AG04450 (cell line): ENCODE data around the gene TACC2. TPM values are rescaled to one million over a fixed set of nuclear protein-coding genes. Genes with fewer than 3 reads are reported as not detected.

ENCODE experiments used
- CTCF ChIA-PET: fragments of 300-600, 350-600 bp; formaldehyde crosslinking; extraction: SDS; loops from one replicate; lab custom pipeline; 2022; ENCODE audit warnings: antibody characterized with exemption, inconsistent platforms; lab: Charles Lee
- POLR2A ChIA-PET: fragments of 350-600 bp; formaldehyde crosslinking; extraction: SDS; loops from one replicate; lab custom pipeline; 2021; ENCODE audit warnings: antibody characterized with exemption, inconsistent platforms; lab: Yijun Ruan, JAX
- DNase-seq: peaks from one replicate; pipeline ENCODE4 v3.0.0-alpha.2; 2011; ENCODE audit warnings: low read depth, low spot score
- H3K27ac ChIP-seq: one replicate; pipeline ENCODE4 v1.5.1; 2012; ENCODE audit warnings: low read depth, low read length, control low read depth
- H3K27me3 ChIP-seq: one replicate; pipeline ENCODE4 v1.6.0; 2012; ENCODE audit warnings: low read length; ENCODE audit not compliant: control insufficient read depth, insufficient read depth
- H3K4me3 ChIP-seq: 2 replicates; pipeline ENCODE4 v1.5.1; 2011; ENCODE audit warnings: mild to moderate bottlenecking, low read depth, low read length, control low read depth
- H3K9me3 ChIP-seq: 2 replicates; pipeline ENCODE4 v1.5.1; 2012; ENCODE audit warnings: low read length; ENCODE audit not compliant: control insufficient read depth, insufficient read depth
- CTCF ChIP-seq: IDR thresholded peaks from 2 replicates; pipeline ENCODE4 v1.5.1; 2011; ENCODE audit warnings: low read depth, low read length, control low read depth, inconsistent platforms
- polyA plus RNA-seq: library from polyadenylated mRNA; depleted of rRNA; stranded (reverse); fragments of >200 nt; gene quantifications from 2 replicates; pipeline ENCODE4 v1.2.3, GENCODE V29; 2011

Gene TACC2
- polyA plus RNA-seq, 1 experiment: 16.8 TPM

GRCh38 chr10:122157451-122157850 lies 168.5 kb downstream of the TACC2 start:
- no peak for DNase-seq
- Histone ChIP-seq H3K4me3 (no peak overlapping the region), H3K9me3 (no peaks in the 10 kb centered on the region), H3K27ac (no peak overlapping the region), H3K27me3 (no peaks in the 10 kb centered on the region)
- TF ChIP-seq CTCF: no peak
- POLR2A ChIA-PET: interaction anchor here (0.7 kb wide), 1 partner anchor 48 kb away, joined by 4 read pairs; no protein-coding TSS in a partner anchor
- CTCF ChIA-PET: interaction anchor here (0.6 to 0.9 kb wide), 2 partner anchors 8 to 108 kb away, joined by 3 to 4 read pairs; no protein-coding TSS in a partner anchor

GRCh38 chr10:122158362-122158761 lies 169.4 kb downstream of the TACC2 start:
- POLR2A ChIA-PET: no interaction called here
- no peak for TF ChIP-seq CTCF
- Histone ChIP-seq H3K9me3 (no peaks in the 10 kb centered on the region), H3K27ac (no peak overlapping the region), H3K4me3 (no peak overlapping the region), H3K27me3 (no peaks in the 10 kb centered on the region)
- DNase-seq: no peak
- CTCF ChIA-PET: interaction anchor here (0.6 to 0.9 kb wide), 2 partner anchors 9 to 107 kb away, joined by 3 to 4 read pairs; no protein-coding TSS in a partner anchor

GRCh38 chr10:122159141-122159970 lies 170.4 kb downstream of the TACC2 start:
- CTCF ChIA-PET: no interaction called here
- H3K27ac ChIP-seq: no peak overlapping the region
- no peak for DNase-seq

GRCh38 chr10:122161795-122162194 lies 172.8 kb downstream of the TACC2 start:
- no peak for DNase-seq

More at GRCh38 chr10:122159141-122159970, 170.4 kb downstream of the TACC2 start:
- Histone ChIP-seq H3K4me3 (no peak overlapping the region), H3K9me3 (no peaks in the 10 kb centered on the region; the same call in 1 of the 2 replicates), H3K27me3 (no peaks in the 10 kb centered on the region)
- TF ChIP-seq CTCF: no peak
- POLR2A ChIA-PET: no interaction called here

More at GRCh38 chr10:122161795-122162194, 172.8 kb downstream of the TACC2 start:
- CTCF ChIA-PET: interaction anchor here (0.9 to 2.3 kb wide), 2 partner anchors 19 to 77 kb away, joined by 3 to 14 read pairs; no protein-coding TSS in a partner anchor
- H3K27ac ChIP-seq: no peak overlapping the region
- no peak for TF ChIP-seq CTCF
- H3K9me3 ChIP-seq: no peaks in the 10 kb centered on the region; the same call in 1 of the 2 replicates
- POLR2A ChIA-PET: interaction anchor here (1.5 kb wide), 1 partner anchor 21 kb away, joined by 5 read pairs; no protein-coding TSS in a partner anchor
- no peaks in the 10 kb centered on the region for H3K27me3 ChIP-seq
- H3K4me3 ChIP-seq: no peak overlapping the region
